ENCODE measurements around the gene RYK.

GRCh38 chr3:134153761-134154160 lies 96.9 kb downstream of the RYK start:
- TF ChIP-seq CTCF (tag by site-specific recombination; IDR thresholded peaks at IDR 0.05) (no peak), ZNF660 (tag by site-specific recombination; IDR thresholded peaks at IDR 0.05) (no peak), GLIS2 (tag by site-specific recombination; IDR thresholded peaks at IDR 0.05) (no peak), ZBTB17 (tag by site-specific recombination; IDR thresholded peaks at IDR 0.05) (no peak), ELK4 (IDR thresholded peaks at IDR 0.05; ENCODE audit: borderline replicate concordance, low read depth, low read length) (no peak)

Measured in HEK293 (cell line).